KBM-7 (cell line): ENCODE measurements around the gene ZNF678.

ENCODE experiments used
- DNase-seq: peaks from one replicate; pipeline ENCODE4 v3.0.0-alpha.2; 2015
- in situ Hi-C: fragments of 300-500 bp; cut with MboI; formaldehyde crosslinking; loops from 2 replicates; pipeline ENCODE4 v1.14.3; 2020; ENCODE audit warnings: low sequenced_read_pairs, low pct_unique_long_range_greater_than_20kb, mixed read lengths

Gene ZNF678

GRCh38 chr1:227563324-227564201, at the start of gene ZNF678:
Gene ZNF678 (plus strand): TSS chr1:227563556. CDS start chr1:227650992, 87,436 bp downstream.
- in situ Hi-C loops: no loop called here
- peak; percentile 93 for DNase-seq

DNA sequence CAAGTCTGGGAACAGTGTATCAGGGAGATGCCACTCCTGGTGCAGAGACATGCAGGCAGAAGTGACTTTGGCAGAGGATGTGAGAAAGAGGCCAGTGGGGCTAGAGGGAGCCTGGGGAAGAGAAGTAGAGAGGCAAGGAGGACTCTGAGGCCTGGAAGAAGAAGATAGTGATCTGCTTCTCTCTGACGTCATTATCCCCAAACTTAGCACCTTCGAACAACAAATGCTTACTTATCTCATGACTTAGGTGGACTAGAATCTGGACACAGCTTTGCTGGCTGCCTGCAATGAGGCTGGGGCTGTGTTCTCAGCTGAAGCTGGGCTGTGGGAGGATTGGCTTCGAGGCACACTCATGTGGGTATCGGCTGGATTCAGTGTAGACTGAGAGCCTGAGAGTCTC, 44.5 kb upstream of the ZNF678 start:
- in situ Hi-C loops: no loop called here
- DNase-seq: no peak

- in situ Hi-C loops: no loop called here
Measured at GRCh38 chr1:227521782-227522181, 41.6 kb upstream of the ZNF678 start.

GRCh38 chr1:227526524-227526923, 36.8 kb upstream of the ZNF678 start:
- DNase-seq: no peak

More at GRCh38 chr1:227521782-227522181, 41.6 kb upstream of the ZNF678 start:
- no peak for DNase-seq

GRCh38 chr1:227532019-227532619, 31.2 kb upstream of the ZNF678 start:
- in situ Hi-C loops: no loop called here

More at GRCh38 chr1:227526524-227526923, 36.8 kb upstream of the ZNF678 start:
- in situ Hi-C loops: no loop called here

GRCh38 chr1:227540170-227541098, 22.9 kb upstream of the ZNF678 start:
- no peak for DNase-seq
- in situ Hi-C loops: no loop called here

More at GRCh38 chr1:227532019-227532619, 31.2 kb upstream of the ZNF678 start:
- DNase-seq: peak; percentile 66

DNA sequence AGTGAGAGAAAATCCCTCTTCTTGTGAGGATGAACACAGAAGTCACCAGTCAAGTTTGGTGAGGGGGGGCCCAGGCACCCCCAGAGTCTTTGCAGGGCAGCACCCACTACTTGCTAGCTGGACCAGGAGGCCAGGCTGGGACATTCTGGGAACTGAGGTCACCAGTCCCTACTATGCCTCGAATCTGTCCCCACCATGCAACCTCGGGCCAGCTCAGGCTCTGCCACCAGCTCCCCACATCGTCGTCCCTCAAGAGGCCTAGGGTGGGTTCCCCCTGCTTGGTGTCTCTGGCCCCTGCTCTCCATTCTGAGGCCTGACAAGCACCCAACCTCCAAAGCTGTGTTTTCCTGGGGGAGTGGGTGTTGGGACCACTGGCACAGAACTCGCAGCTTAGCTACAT, 22.2 kb upstream of the ZNF678 start:
- no peak for DNase-seq
- in situ Hi-C loops: no loop called here

DNA sequence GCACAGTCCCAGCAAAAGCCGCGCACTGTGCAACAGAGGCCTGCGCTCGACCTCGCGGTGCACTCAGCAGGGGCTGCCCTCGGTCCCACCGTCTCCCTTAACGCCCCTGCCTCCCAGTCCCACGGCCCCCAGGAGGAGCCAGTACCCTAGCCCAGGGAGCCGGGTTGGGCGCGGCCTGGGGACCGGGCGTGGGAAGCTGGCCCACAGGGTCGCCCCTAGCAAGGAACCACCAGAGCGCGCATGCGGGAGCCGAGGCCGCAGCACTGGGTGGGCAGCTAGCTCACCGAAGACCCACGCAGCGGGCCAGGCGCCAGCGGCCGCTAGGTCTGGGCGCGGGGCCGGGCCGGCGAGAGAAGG, 21.6 kb upstream of the ZNF678 start:
- no peak for DNase-seq
- in situ Hi-C loops: no loop called here

DNA sequence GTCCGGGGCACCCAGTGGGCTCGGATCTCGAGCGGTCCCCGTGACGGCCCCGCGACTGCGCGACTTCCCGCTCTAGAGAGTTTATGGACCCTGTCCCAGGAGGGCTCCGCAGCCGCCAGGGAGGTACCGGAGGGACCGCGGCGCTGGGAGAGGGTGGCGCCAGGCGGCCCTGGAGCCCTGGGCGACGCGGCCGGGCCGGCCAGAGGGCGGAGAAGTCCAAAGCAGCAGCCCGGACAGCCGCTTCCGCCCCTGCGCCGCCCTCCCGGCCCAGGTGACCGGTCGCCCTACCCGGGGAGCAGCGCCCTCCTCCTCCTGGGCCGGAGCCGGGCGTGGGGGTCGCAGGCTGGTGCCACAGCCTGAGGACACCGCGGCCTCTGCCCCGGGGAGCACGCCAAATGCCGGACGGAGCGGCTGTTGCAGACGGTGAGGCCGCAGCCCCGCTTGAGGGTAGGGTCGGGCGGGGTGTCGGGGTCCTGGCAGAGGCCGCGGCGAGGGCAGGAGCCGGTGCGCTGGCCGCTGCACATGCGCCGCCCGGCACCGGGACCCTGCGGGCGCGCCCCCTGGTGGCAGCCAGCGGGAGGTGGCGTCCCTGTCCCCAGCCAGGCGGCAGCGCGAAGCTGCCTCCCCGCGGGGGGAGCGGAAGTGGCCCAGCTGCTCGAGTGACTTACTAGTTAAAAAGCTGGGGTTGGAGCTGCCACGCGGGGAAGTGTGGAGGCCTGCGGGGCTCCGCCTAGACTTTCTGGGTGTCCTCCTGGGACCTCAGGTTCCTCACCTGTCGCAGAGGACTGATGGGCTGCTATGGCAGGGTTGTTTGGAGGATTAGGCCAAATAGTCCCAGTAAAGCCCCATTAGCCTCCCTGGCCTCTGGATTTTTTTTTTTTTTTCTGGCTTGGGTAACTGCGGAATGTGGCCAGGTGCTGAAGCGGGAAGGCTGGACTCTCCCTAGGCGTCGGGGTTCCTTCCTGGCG, 20.9 kb upstream of the ZNF678 start:
- DNase-seq: no peak
- in situ Hi-C loops: no loop called here

GRCh38 chr1:227543283-227544066, 19.9 kb upstream of the ZNF678 start:
- no peak for DNase-seq
- in situ Hi-C loops: no loop called here

- in situ Hi-C loops: no loop called here
Measured at GRCh38 chr1:227544067-227545050, 19.0 kb upstream of the ZNF678 start.

DNA sequence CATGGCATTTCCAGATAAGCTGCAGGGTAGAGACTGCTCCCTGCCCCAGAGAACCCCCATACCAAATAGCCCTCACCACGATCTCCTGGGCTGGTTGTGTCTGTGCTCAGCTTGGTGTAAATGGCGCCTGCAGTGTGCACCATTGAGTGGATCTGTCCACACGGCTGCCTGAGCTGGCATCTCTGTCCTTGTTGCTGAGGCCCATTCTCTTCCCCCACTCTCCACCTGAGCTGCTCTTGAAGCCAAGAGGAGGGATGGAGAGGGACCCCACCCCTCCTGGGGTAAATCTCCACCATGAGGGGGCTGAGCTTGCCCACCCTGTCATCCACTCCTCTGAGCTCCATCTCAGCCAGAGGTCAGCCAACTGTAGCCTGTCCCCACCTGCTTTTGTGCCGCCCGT, 18.0 kb upstream of the ZNF678 start:
- no peak for DNase-seq
- in situ Hi-C loops: no loop called here

More at GRCh38 chr1:227544067-227545050, 19.0 kb upstream of the ZNF678 start:
- DNase-seq: no peak

GRCh38 chr1:227546059-227546458, 17.3 kb upstream of the ZNF678 start:
- no peak for DNase-seq
- in situ Hi-C loops: no loop called here

DNA sequence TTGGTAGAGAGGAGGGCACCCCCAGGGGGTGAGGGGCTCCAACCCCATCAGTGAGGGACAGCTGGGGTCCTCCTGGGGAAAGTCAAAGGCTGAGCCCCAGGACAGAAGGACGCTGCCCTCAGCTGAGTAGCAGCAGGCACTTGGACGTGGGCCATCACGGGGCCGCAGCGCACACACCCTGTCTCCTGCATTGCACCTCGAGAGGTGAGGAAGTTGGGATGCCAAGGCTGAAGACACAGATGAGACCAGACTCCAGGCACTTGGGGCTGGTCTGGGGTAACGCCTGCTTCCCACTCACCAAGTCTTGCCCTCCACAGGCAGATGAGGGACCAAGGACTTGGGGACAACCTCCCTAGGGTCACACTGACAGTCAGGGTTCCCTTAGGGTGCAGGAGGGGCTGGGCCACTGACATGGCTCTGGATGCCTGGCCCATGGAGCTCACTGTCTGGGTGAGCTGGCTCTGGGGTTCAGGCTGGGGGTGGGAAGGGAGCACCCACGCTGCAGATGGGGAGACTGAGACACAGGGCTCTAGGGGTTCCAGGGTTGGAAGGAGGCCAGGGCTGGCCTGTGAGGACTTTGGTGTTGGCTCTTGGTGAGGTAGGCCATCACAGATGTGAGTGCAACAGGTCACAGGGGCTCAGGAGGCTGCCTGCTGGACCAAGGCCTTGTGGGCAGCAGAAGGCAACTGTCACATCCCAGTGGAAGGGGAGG, 16.6 kb upstream of the ZNF678 start:
- no peak for DNase-seq
- in situ Hi-C loops: no loop called here

DNA sequence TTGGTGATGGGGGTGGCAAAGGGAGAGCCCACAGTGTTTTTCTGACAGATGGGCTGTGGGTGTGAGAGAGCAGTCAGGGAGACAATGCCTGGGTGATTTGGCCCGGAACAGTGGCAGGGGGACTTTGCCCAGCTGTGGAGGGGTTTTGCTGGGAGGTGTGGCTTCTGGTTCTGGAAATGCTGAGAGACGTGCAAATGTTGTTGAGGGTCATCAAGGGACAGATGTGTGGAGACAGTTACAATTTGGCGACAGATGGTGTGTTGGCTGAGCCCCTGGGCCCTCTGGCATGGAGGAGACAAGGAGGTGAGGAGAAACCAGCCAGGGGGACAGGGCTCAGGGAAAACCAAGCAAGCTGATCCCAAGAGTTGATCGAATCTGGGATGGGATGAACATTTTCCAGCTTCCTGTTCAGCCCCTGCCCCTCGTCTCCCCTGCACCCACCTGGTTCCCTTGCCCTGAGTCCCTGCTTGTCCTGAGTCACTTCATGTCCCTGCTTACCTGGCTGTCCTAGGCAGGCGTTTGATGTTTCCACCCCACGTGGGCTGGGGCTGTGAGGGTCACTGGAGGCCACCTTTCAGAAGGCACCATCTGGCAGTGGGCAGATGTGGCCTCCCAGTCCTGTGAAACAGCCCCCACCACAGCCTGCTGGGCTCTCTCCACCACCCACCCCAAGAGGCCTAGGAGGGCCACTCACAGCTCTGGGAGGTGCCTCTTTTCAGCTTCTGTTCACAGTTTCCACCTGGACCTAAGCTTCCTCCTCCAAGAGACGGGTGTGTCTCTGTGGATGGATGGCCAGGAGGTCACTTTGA, 15.8 kb upstream of the ZNF678 start:
- no peak for DNase-seq
- in situ Hi-C loops: no loop called here
